ENCODE results near the gene SGCD. TPM values are rescaled to one million over a fixed set of nuclear protein-coding genes. Genes with fewer than 3 reads are reported as not detected.

Gene SGCD
- total RNA-seq, 1 donor from 2014 or later = 6.0 TPM

- intact Hi-C loops (cut with DNase I) = no loop called here
- ATAC-seq (no peak), DNase-seq (no peak)
Measured at GRCh38 chr5:156621719-156622118, 294.8 kb downstream of the SGCD start.

GRCh38 chr5:156623381-156624040 is 296.5 kb downstream of the SGCD start:
- Histone ChIP-seq H3K27me3 (ENCODE audit: low read depth) (no peaks in the 10 kb centered on the region), H3K9me3 (no peaks in the 10 kb centered on the region), H3K4me3 (no peak overlapping the region), H3K36me3 (no peaks in the 10 kb centered on the region), H3K27ac (no peak overlapping the region), H3K4me1 (no peaks in the 10 kb centered on the region)
- intact Hi-C loops (cut with DNase I) = no loop called here
- DNase-seq = no peak
- no peak for ATAC-seq
- TF ChIP-seq CTCF (IDR thresholded peaks at IDR 0.05) = no peak

More at GRCh38 chr5:156621719-156622118, 294.8 kb downstream of the SGCD start:
- Histone ChIP-seq H3K4me3 (no peak overlapping the region), H3K27me3 (ENCODE audit: low read depth) (no peaks in the 10 kb centered on the region), H3K36me3 (no peaks in the 10 kb centered on the region), H3K9me3 (no peaks in the 10 kb centered on the region), H3K4me1 (no peaks in the 10 kb centered on the region), H3K27ac (no peak overlapping the region)
- no peak for TF ChIP-seq CTCF (IDR thresholded peaks at IDR 0.05)

- no peaks in the 10 kb centered on the region for H3K36me3 ChIP-seq
- DNase-seq (no peak), ATAC-seq (no peak)
- TF ChIP-seq CTCF (IDR thresholded peaks at IDR 0.05) = no peak
- H3K9me3 ChIP-seq = no peaks in the 10 kb centered on the region
- H3K4me1 ChIP-seq = no peaks in the 10 kb centered on the region
- intact Hi-C loops (cut with DNase I) = no loop called here
- H3K27me3 ChIP-seq (ENCODE audit: low read depth) = no peaks in the 10 kb centered on the region
- H3K4me3 ChIP-seq = no peak overlapping the region
- no peak overlapping the region for H3K27ac ChIP-seq
Measured at GRCh38 chr5:156624686-156625085, 297.7 kb downstream of the SGCD start.

GRCh38 chr5:156628421-156628820 is 301.5 kb downstream of the SGCD start:
- DNase-seq (no peak), ATAC-seq (no peak)
- Histone ChIP-seq H3K4me3 (no peak overlapping the region), H3K27me3 (ENCODE audit: low read depth) (no peaks in the 10 kb centered on the region), H3K27ac (no peak overlapping the region), H3K4me1 (no peaks in the 10 kb centered on the region), H3K9me3 (no peaks in the 10 kb centered on the region), H3K36me3 (no peaks in the 10 kb centered on the region)
- no peak for TF ChIP-seq CTCF (IDR thresholded peaks at IDR 0.05)
- intact Hi-C loops (cut with DNase I) = no loop called here

GRCh38 chr5:156631005-156631404 is 304.0 kb downstream of the SGCD start:
- Histone ChIP-seq H3K36me3 (no peaks in the 10 kb centered on the region), H3K4me1 (no peaks in the 10 kb centered on the region), H3K27ac (no peak overlapping the region), H3K9me3 (no peaks in the 10 kb centered on the region), H3K4me3 (no peak overlapping the region), H3K27me3 (ENCODE audit: low read depth) (no peaks in the 10 kb centered on the region)
- TF ChIP-seq CTCF (IDR thresholded peaks at IDR 0.05) = no peak
- intact Hi-C loops (cut with DNase I) = no loop called here
- ATAC-seq (no peak), DNase-seq (no peak)
